HepG2 (cell line): ENCODE results near the gene LIMCH1. TPM values are rescaled to one million over a fixed set of nuclear protein-coding genes. Genes with fewer than 3 reads are reported as not detected.

Source experiments
- ZNF101 ChIP-seq: sonication (generic); formaldehyde crosslinking; IDR thresholded peaks from 2 replicates; pipeline ENCODE4 v1.4.0; 2020; ENCODE audit warnings: mild to moderate bottlenecking, low read depth, missing genetic modification reagents, borderline replicate concordance
- polyA plus RNA-seq, 8 experiments: library from polyadenylated mRNA; depleted of rRNA in 3 of 8; stranded (reverse) in 7 of 8; unstranded in 1 of 8; fragments of >200 nt; fragmentation: Illumina TruSeq in 4 of 8; extraction: Trizol in 4 of 8; gene quantifications; 2 replicates each; pipeline versions ENCODE4 v1.2.1 to v1.2.3, GENCODE V29; 2011 to 2016; ENCODE audit warnings: low read depth in 4 of 8, missing spikeins in 1 of 8, mixed read lengths in 1 of 8; ENCODE audit not compliant: insufficient read depth in 1 of 8
- total RNA-seq, 5 experiments: library from RNA; depleted of rRNA; stranded (reverse); fragments of >200 nt; fragmentation: Illumina TruSeq; extraction: Trizol; gene quantifications; 2 replicates each; pipeline ENCODE4 v1.2.3, GENCODE V29; 2016; ENCODE audit warnings: low read depth in 1 of 5
- TF ChIP-seq, protein P1 (sequence below): sonication (generic); formaldehyde crosslinking; IDR thresholded peaks from one replicate; pipeline ENCODE4 v1.5.1; 2020; ENCODE audit warnings: mild to moderate bottlenecking, missing genetic modification reagents; ENCODE audit errors: not compliant biosample characterization

Gene LIMCH1
- total and polyA plus RNA-seq, 2 of the 13 experiments (the other 11 are each of a cell fraction or from before 2014, with no cell fraction given): 0.04 TPM; not detected in 1

DNA sequence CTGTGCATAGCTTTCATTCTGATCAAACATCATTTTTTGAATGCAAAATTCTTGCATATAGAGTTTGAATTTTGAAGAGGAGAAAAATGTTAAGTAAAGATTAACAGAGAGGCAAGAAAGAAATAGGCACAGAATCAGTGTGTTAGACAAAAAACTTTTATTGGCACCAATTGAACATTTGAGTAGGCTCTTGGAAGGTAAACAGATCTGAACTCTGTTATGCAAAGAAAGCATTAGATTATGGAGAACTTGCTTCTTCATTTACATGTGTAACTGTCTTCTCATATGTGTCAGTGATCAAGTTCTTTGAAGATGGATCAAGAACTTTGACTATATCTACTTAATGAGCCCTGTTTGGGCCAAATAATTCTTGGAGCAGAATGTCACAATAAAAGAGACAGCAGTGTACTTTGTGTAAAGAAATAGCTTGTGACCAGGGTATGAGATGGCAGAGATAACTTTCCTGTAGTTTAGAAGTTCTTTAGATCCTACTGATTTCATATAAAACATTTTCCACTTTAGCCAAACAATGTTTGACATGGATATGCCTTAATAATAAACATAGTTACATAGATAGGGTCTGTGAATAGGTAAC, 61.3 kb downstream of the LIMCH1 start (continued):
- TF ChIP-seq, protein P1, sequence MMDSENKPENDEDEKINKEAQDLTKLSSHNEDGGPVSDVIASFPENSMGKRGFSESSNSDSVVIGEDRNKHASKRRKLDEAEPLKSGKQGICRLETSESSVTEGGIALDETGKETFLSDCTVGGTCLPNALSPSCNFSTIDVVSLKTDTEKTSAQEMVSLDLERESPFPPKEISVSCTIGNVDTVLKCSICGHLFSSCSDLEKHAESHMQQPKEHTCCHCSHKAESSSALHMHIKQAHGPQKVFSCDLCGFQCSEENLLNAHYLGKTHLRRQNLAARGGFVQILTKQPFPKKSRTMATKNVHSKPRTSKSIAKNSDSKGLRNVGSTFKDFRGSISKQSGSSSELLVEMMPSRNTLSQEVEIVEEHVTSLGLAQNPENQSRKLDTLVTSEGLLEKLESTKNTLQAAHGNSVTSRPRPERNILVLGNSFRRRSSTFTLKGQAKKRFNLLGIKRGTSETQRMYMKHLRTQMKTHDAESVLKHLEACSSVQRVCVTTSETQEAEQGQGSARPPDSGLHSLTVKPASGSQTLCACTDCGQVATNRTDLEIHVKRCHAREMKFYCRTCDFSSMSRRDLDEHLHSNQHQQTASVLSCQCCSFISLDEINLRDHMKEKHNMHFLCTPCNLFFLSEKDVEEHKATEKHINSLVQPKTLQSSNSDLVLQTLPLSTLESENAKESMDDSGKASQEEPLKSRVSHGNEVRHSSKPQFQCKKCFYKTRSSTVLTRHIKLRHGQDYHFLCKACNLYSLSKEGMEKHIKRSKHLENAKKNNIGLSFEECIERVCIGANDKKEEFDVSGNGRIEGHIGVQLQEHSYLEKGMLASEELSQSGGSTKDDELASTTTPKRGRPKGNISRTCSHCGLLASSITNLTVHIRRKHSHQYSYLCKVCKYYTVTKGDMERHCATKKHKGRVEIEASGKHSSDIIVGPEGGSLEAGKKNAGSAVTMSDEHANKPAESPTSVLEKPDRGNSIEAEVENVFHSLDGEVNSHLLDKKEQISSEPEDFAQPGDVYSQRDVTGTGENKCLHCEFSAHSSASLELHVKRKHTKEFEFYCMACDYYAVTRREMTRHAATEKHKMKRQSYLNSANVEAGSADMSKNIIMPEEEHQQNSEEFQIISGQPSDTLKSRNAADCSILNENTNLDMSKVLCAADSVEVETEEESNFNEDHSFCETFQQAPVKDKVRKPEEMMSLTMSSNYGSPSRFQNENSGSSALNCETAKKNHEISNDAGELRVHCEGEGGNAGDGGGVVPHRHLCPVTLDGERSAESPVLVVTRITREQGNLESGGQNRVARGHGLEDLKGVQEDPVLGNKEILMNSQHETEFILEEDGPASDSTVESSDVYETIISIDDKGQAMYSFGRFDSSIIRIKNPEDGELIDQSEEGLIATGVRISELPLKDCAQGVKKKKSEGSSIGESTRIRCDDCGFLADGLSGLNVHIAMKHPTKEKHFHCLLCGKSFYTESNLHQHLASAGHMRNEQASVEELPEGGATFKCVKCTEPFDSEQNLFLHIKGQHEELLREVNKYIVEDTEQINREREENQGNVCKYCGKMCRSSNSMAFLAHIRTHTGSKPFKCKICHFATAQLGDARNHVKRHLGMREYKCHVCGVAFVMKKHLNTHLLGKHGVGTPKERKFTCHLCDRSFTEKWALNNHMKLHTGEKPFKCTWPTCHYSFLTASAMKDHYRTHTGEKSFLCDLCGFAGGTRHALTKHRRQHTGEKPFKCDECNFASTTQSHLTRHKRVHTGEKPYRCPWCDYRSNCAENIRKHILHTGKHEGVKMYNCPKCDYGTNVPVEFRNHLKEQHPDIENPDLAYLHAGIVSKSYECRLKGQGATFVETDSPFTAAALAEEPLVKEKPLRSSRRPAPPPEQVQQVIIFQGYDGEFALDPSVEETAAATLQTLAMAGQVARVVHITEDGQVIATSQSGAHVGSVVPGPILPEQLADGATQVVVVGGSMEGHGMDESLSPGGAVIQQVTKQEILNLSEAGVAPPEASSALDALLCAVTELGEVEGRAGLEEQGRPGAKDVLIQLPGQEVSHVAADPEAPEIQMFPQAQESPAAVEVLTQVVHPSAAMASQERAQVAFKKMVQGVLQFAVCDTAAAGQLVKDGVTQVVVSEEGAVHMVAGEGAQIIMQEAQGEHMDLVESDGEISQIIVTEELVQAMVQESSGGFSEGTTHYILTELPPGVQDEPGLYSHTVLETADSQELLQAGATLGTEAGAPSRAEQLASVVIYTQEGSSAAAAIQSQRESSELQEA (CRISPR knock-in tag): no peak
- no peak for TF ChIP-seq ZNF101 (CRISPR knock-in tag)
- TF ChIP-seq, all 625 proteins: peak for 0
